ENCODE data around the gene SPRED2. TPM values are rescaled to one million over a fixed set of nuclear protein-coding genes. Genes with fewer than 3 reads are reported as not detected.

Gene SPRED2
- total and polyA plus RNA-seq, 4 donors: 6.7 to 7.5 (median 7.1) TPM

DNA sequence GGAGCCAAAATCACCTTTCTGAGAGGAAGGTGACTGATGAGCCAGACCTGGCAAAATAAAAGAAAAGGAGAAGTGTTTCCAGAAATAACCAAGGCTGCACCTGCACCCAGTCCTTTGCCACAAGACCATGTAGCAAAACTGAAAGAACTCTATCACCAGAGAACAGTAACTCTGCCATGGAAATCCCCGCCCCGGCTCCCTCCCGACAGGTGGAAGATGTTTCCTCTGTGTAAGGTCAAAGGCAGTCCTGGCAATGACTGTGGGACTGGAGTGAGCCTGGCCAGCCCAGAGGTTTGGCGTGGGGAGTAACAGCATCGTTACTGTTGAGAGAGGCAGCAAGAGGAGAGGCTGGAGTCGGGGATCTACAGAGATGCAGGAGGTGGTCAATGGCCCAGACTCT lies 42.3 kb downstream of the SPRED2 start:
- no peak for DNase-seq (ENCODE audit: low spot score)
- no peak overlapping the region for H3K9ac ChIP-seq (ENCODE audit: low read depth in 1 of 2, low read length in 2 of 2)

DNA sequence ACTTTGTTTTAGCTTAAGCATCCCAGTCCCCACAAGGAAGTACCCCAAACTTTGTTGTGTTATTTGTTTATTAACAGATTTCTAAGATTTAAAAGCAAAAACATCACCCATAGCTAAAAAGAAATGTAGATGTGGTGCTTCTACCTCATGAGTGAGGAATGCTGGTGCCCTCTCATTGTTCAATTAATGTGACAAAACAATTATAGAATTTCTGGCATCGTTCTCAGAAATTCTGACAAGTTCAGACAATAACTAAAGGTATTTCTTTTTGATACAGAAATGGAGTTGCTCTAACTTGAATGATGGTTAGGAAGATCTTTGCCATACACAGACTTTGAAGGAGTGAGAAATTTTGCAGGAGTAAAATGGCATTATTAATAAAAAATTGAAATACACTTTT lies 42.9 kb downstream of the SPRED2 start:
- no peak for TF ChIP-seq EGR1 (IDR thresholded peaks at IDR 0.05; ENCODE audit: low read depth in 2 of 2)
- TF ChIP-seq GABPA (IDR thresholded peaks at IDR 0.05 in 1 of 2, conservative IDR thresholded peaks at IDR 0.05 in 1 of 2): no peak
- Histone ChIP-seq H3K4me3 (ENCODE audit: low read depth in 1 of 3, low read length in 3 of 3) (no peak overlapping the region), H3K4me1 (ENCODE audit: control insufficient read depth in 4 of 4, insufficient read depth in 4 of 4, low read length in 3 of 4) (peaks cover 11 to 34% (median 24%) of the 10 kb centered on the region in 4 donors), H3K9ac (ENCODE audit: low read depth in 1 of 2, low read length in 2 of 2) (no peak overlapping the region), H3K36me3 (ENCODE audit: control insufficient read depth in 4 of 4, insufficient read depth in 3 of 4, low read depth in 1 of 4, low read length in 3 of 4) (no peaks in the 10 kb centered on the region), H3K9me3 (ENCODE audit: control insufficient read depth in 4 of 4, low read length in 3 of 4) (no peaks in the 10 kb centered on the region), H3K27ac (ENCODE audit: low read depth in 1 of 2, low read length in 2 of 2) (no peak overlapping the region), H3K27me3 (ENCODE audit: control insufficient read depth in 4 of 4, insufficient read depth in 4 of 4, low read length in 3 of 4) (no peaks in the 10 kb centered on the region)
- DNase-seq (ENCODE audit: low spot score): no peak
- 95% methylated on average over 1 of the region's 1 CpG for WGBS

More for the DNA sequence above, 42.3 kb downstream of the SPRED2 start:
- H3K27ac ChIP-seq (ENCODE audit: low read depth in 1 of 2, low read length in 2 of 2): peak overlapping the region; percentile 33 to 60
- peaks cover 7 to 28% (median 20%) of the 10 kb centered on the region in 4 donors for H3K4me1 ChIP-seq (ENCODE audit: control insufficient read depth in 4 of 4, insufficient read depth in 4 of 4, low read length in 3 of 4)
- TF ChIP-seq JUND (IDR thresholded peaks at IDR 0.05): no peak
- no peak for TF ChIP-seq NR2F2 (IDR thresholded peaks at IDR 0.05)
- no peak for TF ChIP-seq EGR1 (IDR thresholded peaks at IDR 0.05; ENCODE audit: low read depth in 2 of 2)
- TF ChIP-seq, protein P1, sequence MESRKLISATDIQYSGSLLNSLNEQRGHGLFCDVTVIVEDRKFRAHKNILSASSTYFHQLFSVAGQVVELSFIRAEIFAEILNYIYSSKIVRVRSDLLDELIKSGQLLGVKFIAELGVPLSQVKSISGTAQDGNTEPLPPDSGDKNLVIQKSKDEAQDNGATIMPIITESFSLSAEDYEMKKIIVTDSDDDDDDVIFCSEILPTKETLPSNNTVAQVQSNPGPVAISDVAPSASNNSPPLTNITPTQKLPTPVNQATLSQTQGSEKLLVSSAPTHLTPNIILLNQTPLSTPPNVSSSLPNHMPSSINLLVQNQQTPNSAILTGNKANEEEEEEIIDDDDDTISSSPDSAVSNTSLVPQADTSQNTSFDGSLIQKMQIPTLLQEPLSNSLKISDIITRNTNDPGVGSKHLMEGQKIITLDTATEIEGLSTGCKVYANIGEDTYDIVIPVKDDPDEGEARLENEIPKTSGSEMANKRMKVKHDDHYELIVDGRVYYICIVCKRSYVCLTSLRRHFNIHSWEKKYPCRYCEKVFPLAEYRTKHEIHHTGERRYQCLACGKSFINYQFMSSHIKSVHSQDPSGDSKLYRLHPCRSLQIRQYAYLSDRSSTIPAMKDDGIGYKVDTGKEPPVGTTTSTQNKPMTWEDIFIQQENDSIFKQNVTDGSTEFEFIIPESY (IDR thresholded peaks at IDR 0.05): no peak
- TF ChIP-seq SP1 (IDR thresholded peaks at IDR 0.05): peak; percentile 23
- TF ChIP-seq GABPA (IDR thresholded peaks at IDR 0.05 in 1 of 2, conservative IDR thresholded peaks at IDR 0.05 in 1 of 2): no peak
- TF ChIP-seq RAD21 (IDR thresholded peaks at IDR 0.05): peak in 1 of 2 donors; percentile 41
- TF ChIP-seq, protein P2, sequence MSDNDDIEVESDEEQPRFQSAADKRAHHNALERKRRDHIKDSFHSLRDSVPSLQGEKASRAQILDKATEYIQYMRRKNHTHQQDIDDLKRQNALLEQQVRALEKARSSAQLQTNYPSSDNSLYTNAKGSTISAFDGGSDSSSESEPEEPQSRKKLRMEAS (IDR thresholded peaks at IDR 0.05): no peak
- TF ChIP-seq HNF4A (conservative IDR thresholded peaks at IDR 0.05): peak in 1 of 2 donors; percentile 21
- TF ChIP-seq, protein P3, sequence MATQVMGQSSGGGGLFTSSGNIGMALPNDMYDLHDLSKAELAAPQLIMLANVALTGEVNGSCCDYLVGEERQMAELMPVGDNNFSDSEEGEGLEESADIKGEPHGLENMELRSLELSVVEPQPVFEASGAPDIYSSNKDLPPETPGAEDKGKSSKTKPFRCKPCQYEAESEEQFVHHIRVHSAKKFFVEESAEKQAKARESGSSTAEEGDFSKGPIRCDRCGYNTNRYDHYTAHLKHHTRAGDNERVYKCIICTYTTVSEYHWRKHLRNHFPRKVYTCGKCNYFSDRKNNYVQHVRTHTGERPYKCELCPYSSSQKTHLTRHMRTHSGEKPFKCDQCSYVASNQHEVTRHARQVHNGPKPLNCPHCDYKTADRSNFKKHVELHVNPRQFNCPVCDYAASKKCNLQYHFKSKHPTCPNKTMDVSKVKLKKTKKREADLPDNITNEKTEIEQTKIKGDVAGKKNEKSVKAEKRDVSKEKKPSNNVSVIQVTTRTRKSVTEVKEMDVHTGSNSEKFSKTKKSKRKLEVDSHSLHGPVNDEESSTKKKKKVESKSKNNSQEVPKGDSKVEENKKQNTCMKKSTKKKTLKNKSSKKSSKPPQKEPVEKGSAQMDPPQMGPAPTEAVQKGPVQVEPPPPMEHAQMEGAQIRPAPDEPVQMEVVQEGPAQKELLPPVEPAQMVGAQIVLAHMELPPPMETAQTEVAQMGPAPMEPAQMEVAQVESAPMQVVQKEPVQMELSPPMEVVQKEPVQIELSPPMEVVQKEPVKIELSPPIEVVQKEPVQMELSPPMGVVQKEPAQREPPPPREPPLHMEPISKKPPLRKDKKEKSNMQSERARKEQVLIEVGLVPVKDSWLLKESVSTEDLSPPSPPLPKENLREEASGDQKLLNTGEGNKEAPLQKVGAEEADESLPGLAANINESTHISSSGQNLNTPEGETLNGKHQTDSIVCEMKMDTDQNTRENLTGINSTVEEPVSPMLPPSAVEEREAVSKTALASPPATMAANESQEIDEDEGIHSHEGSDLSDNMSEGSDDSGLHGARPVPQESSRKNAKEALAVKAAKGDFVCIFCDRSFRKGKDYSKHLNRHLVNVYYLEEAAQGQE (IDR thresholded peaks at IDR 0.05): no peak
- no peak for TF ChIP-seq FOXA2 (IDR thresholded peaks at IDR 0.05)
- no peak for TF ChIP-seq FOXA1 (IDR thresholded peaks at IDR 0.05)
- TF ChIP-seq HNF4G (IDR thresholded peaks at IDR 0.05): no peak
- peak; percentile 21 to 38 for TF ChIP-seq RXRA (IDR thresholded peaks at IDR 0.05)
- H3K9me3 ChIP-seq (ENCODE audit: control insufficient read depth in 4 of 4, low read length in 3 of 4): no peaks in the 10 kb centered on the region
- H3K36me3 ChIP-seq (ENCODE audit: control insufficient read depth in 4 of 4, insufficient read depth in 3 of 4, low read depth in 1 of 4, low read length in 3 of 4): no peaks in the 10 kb centered on the region
- H3K27me3 ChIP-seq (ENCODE audit: control insufficient read depth in 4 of 4, insufficient read depth in 4 of 4, low read length in 3 of 4): no peaks in the 10 kb centered on the region
- 21% methylated on average over 6 of the region's 6 CpGs for WGBS
- no peak overlapping the region for H3K4me3 ChIP-seq (ENCODE audit: low read depth in 1 of 3, low read length in 3 of 3)
